ENCODE data around the gene RAI1.
"Not testable (repeated sequence)": the region's sequence is repeated elsewhere in the genome, so short reads cannot be mapped to it uniquely, and the experiment has no call there.

Gene RAI1

GRCh38 chr17:17801800-17802481 is 120.7 kb downstream of the RAI1 start:
- Histone ChIP-seq H3K4me3 (no peak overlapping the region), H3K9me3 (no peaks in the 10 kb centered on the region), H3K4me2 (no peak overlapping the region), H3K4me1 (peaks cover 40% of the 10 kb centered on the region), H4K20me1 (peaks cover 90% of the 10 kb centered on the region), H3K27ac (no peak overlapping the region), H3K36me3 (peaks cover 94% of the 10 kb centered on the region), H3K27me3 (no peaks in the 10 kb centered on the region), H3K9ac (no peak overlapping the region)
- TF ChIP-seq Cebpa-rat (IDR thresholded peaks at IDR 0.05): no peak

GRCh38 chr17:17804007-17804406 is 122.7 kb downstream of the RAI1 start:
- H3K4me2 ChIP-seq: no peak overlapping the region
- H4K20me1 ChIP-seq: peaks cover 90% of the 10 kb centered on the region
- no peaks in the 10 kb centered on the region for H3K27me3 ChIP-seq
- peaks cover 91% of the 10 kb centered on the region for H3K36me3 ChIP-seq
- H3K9ac ChIP-seq: no peak overlapping the region
- peaks cover 38% of the 10 kb centered on the region for H3K4me1 ChIP-seq
- no peak overlapping the region for H3K27ac ChIP-seq
- H3K9me3 ChIP-seq: no peaks in the 10 kb centered on the region
- H3K4me3 ChIP-seq: no peak overlapping the region
- TF ChIP-seq Cebpa-rat (IDR thresholded peaks at IDR 0.05): no peak

- no peaks in the 10 kb centered on the region for H3K27me3 ChIP-seq
- H3K36me3 ChIP-seq: peaks cover 86% of the 10 kb centered on the region
- H3K27ac ChIP-seq: no peak overlapping the region
These were observed 124.3 kb downstream of the RAI1 start for GRCh38 chr17:17805575-17805974.

GRCh38 chr17:17806035-17806434 is 124.8 kb downstream of the RAI1 start:
- Histone ChIP-seq H3K27me3 (no peaks in the 10 kb centered on the region), H4K20me1 (peaks cover 87% of the 10 kb centered on the region), H3K9me3 (no peaks in the 10 kb centered on the region), H3K36me3 (peaks cover 86% of the 10 kb centered on the region), H3K4me1 (peaks cover 37% of the 10 kb centered on the region), H3K9ac (no peak overlapping the region), H3K27ac (no peak overlapping the region), H3K4me3 (no peak overlapping the region), H3K4me2 (no peak overlapping the region)
- TF ChIP-seq Cebpa-rat (IDR thresholded peaks at IDR 0.05): no peak

More at GRCh38 chr17:17805575-17805974, 124.3 kb downstream of the RAI1 start:
- H3K9ac ChIP-seq: no peak overlapping the region
- H3K4me3 ChIP-seq: no peak overlapping the region
- no peak overlapping the region for H3K4me2 ChIP-seq
- no peaks in the 10 kb centered on the region for H3K9me3 ChIP-seq
- no peak for TF ChIP-seq Cebpa-rat (IDR thresholded peaks at IDR 0.05)
- H3K4me1 ChIP-seq: peaks cover 41% of the 10 kb centered on the region
- peaks cover 87% of the 10 kb centered on the region for H4K20me1 ChIP-seq

GRCh38 chr17:17806611-17807274 is 125.5 kb downstream of the RAI1 start:
- Histone ChIP-seq H3K4me1 (peaks cover 39% of the 10 kb centered on the region), H3K36me3 (peaks cover 83% of the 10 kb centered on the region), H4K20me1 (peaks cover 87% of the 10 kb centered on the region), H3K4me3 (no peak overlapping the region), H3K27me3 (no peaks in the 10 kb centered on the region), H3K9ac (0 out of 2 replicates have a peak overlapping the region, but pooled peaks have one; percentile 48), H3K27ac (0 out of 2 replicates have a peak overlapping the region, but pooled peaks have one; percentile 38), H3K4me2 (no peak overlapping the region), H3K9me3 (no peaks in the 10 kb centered on the region)
- no peak for TF ChIP-seq Cebpa-rat (IDR thresholded peaks at IDR 0.05)

GRCh38 chr17:17807440-17807839 is 126.2 kb downstream of the RAI1 start:
- no peak for TF ChIP-seq Cebpa-rat (IDR thresholded peaks at IDR 0.05)
- Histone ChIP-seq H3K4me2 (peak overlapping the region; percentile 26), H3K9me3 (no peaks in the 10 kb centered on the region), H4K20me1 (peaks cover 90% of the 10 kb centered on the region), H3K27me3 (no peaks in the 10 kb centered on the region), H3K9ac (no peak overlapping the region), H3K4me1 (peaks cover 46% of the 10 kb centered on the region), H3K27ac (no peak overlapping the region; the same call in 1 of the 2 replicates), H3K36me3 (peaks cover 83% of the 10 kb centered on the region), H3K4me3 (no peak overlapping the region)

GRCh38 chr17:17808200-17808599 is 126.9 kb downstream of the RAI1 start:
- H3K4me3 ChIP-seq, H3K9me3 ChIP-seq, H3K27me3 ChIP-seq, H3K27ac ChIP-seq, H3K9ac ChIP-seq: not testable (repeated sequence)
- H4K20me1 ChIP-seq: peaks cover 93% of the 10 kb centered on the region
- H3K4me2 ChIP-seq: peak overlapping the region; percentile 44
- peaks cover 54% of the 10 kb centered on the region for H3K4me1 ChIP-seq
- peaks cover 84% of the 10 kb centered on the region for H3K36me3 ChIP-seq

GRCh38 chr17:17808706-17809432 is 127.6 kb downstream of the RAI1 start:
- no peaks in the 10 kb centered on the region for H3K27me3 ChIP-seq
- no peak overlapping the region for H3K4me3 ChIP-seq
- H3K9ac ChIP-seq: no peak overlapping the region
- H3K4me1 ChIP-seq: peaks cover 58% of the 10 kb centered on the region
- no peaks in the 10 kb centered on the region for H3K9me3 ChIP-seq
- peaks cover 84% of the 10 kb centered on the region for H3K36me3 ChIP-seq
- peak overlapping the region; percentile 44 for H3K4me2 ChIP-seq
- H4K20me1 ChIP-seq: peaks cover 93% of the 10 kb centered on the region
- no peak for TF ChIP-seq Cebpa-rat (IDR thresholded peaks at IDR 0.05)
- no peak overlapping the region for H3K27ac ChIP-seq

- peaks cover 64% of the 10 kb centered on the region for H3K4me1 ChIP-seq
- no peaks in the 10 kb centered on the region for H3K27me3 ChIP-seq
- no peak for TF ChIP-seq Cebpa-rat (IDR thresholded peaks at IDR 0.05)
- H3K27ac ChIP-seq: no peak overlapping the region
- H3K9ac ChIP-seq: no peak overlapping the region
- H4K20me1 ChIP-seq: peaks cover 94% of the 10 kb centered on the region
- H3K36me3 ChIP-seq: peaks cover 84% of the 10 kb centered on the region
- H3K4me2 ChIP-seq: no peak overlapping the region
- no peak overlapping the region for H3K4me3 ChIP-seq
- H3K9me3 ChIP-seq: no peaks in the 10 kb centered on the region
These were observed 128.3 kb downstream of the RAI1 start for GRCh38 chr17:17809531-17810083.

Data from BLaER1 (cell line).